IMR-90 (cell line): Measurements from ENCODE around the gene TMUB2. TPM values are rescaled to one million over a fixed set of nuclear protein-coding genes. Genes with fewer than 3 reads are reported as not detected.

Source experiments
- ATAC-seq: fragments of 200-7000 bp; cut with Tn5 transposase; 2 replicates; pipeline ENCODE4 v1.9.1; 2020; ENCODE audit warnings: low read depth, mild to moderate bottlenecking, moderate library complexity
- BruUV-seq: library from RNA; stranded (reverse); fragments of 400-500 nt; replicated peaks from 2 replicates; lab custom pipeline; 2021; lab: Mats Ljungman, UMichigan
- CTCF ChIA-PET: fragments of 300-600 bp; formaldehyde crosslinking; extraction: SDS; loops from one replicate; lab custom pipeline; 2021; ENCODE audit warnings: antibody characterized with exemption; lab: Yijun Ruan, JAX
- POLR2A ChIA-PET: fragments of 300-600 bp; sonication (Branson Sonifier 250); formaldehyde crosslinking; loops from one replicate; lab custom pipeline; 2022; ENCODE audit warnings: antibody characterized with exemption; ENCODE audit not compliant: unreplicated experiment; lab: Charles Lee
- DNase-seq: peaks from one replicate; pipeline ENCODE4 v3.0.0; 2013
- H2AFZ ChIP-seq: replicated peaks from 2 replicates; pipeline ENCODE3; 2013; ENCODE audit warnings: low read length, mild to moderate bottlenecking; ENCODE audit not compliant: poor library complexity
- H2AK5ac ChIP-seq: 2 replicates; pipeline ENCODE4 v1.6.1; 2013; ENCODE audit warnings: low read depth, low read length, inconsistent platforms
- H2AK9ac ChIP-seq: replicated peaks from 2 replicates; pipeline ENCODE3; 2013; ENCODE audit warnings: mild to moderate bottlenecking, low read depth, low read length, moderate library complexity; ENCODE audit not compliant: poor library complexity
- H2BK120ac ChIP-seq: 2 replicates; pipeline ENCODE4 v1.6.1; 2013; ENCODE audit warnings: low read depth, low read length, inconsistent platforms
- H2BK15ac ChIP-seq: 3 replicates; pipeline ENCODE4 v1.6.1; 2013; ENCODE audit warnings: low read depth, low read length, inconsistent platforms
- H2BK20ac ChIP-seq: 2 replicates; pipeline ENCODE4 v1.6.1; 2013; ENCODE audit warnings: low read depth, mild to moderate bottlenecking, inconsistent platforms, low read length, moderate library complexity
- H2BK5ac ChIP-seq: 2 replicates; pipeline ENCODE4 v1.6.1; 2013; ENCODE audit warnings: mild to moderate bottlenecking, low read depth, low read length, inconsistent platforms; ENCODE audit not compliant: poor library complexity, severe bottlenecking
- H3K14ac ChIP-seq: replicated peaks from 2 replicates; pipeline ENCODE4 v1.6.1; 2013; ENCODE audit warnings: low read depth, low read length, inconsistent platforms
- H3K18ac ChIP-seq: 2 replicates; pipeline ENCODE4 v1.6.1; 2013; ENCODE audit warnings: low read depth, low read length, control low read depth
- H3K23ac ChIP-seq: 2 replicates; pipeline ENCODE4 v1.6.1; 2013; ENCODE audit warnings: low read depth, low read length, inconsistent platforms
- H3K27ac ChIP-seq: 2 replicates; pipeline ENCODE4 v1.5.1; 2013; ENCODE audit warnings: mild to moderate bottlenecking, control low read depth, low read length; ENCODE audit not compliant: insufficient read depth
- H3K27me3 ChIP-seq: 2 replicates; pipeline ENCODE4 v1.6.1; 2013; ENCODE audit warnings: low read length; ENCODE audit not compliant: control insufficient read depth, insufficient read depth
- H3K36me3 ChIP-seq: 2 replicates; pipeline ENCODE4 v1.6.1; 2013; ENCODE audit warnings: low read length, mixed read lengths; ENCODE audit not compliant: control insufficient read depth, insufficient read depth
- H3K4ac ChIP-seq: 2 replicates; pipeline ENCODE4 v1.6.1; 2013; ENCODE audit warnings: low read depth, low read length, inconsistent platforms
- H3K4me1 ChIP-seq: 2 replicates; pipeline ENCODE4 v1.6.1; 2013; ENCODE audit warnings: low read length, mixed read lengths; ENCODE audit not compliant: control insufficient read depth, insufficient read depth
- H3K4me2 ChIP-seq: 2 replicates; pipeline ENCODE4 v1.6.1; 2013; ENCODE audit warnings: low read depth, mild to moderate bottlenecking, control low read depth, low read length, moderate library complexity
- H3K4me3 ChIP-seq: 2 replicates; pipeline ENCODE4 v1.5.1; 2013; ENCODE audit warnings: low read depth, mild to moderate bottlenecking, control low read depth, low read length, moderate library complexity; ENCODE audit not compliant: insufficient read depth
- H3K56ac ChIP-seq: 2 replicates; pipeline ENCODE4 v1.6.1; 2013; ENCODE audit warnings: low read length, inconsistent platforms; ENCODE audit not compliant: insufficient read depth; ENCODE audit errors: extremely low read depth
- H3K79me1 ChIP-seq, 2 experiments: 2 replicates each; pipeline ENCODE4 v1.6.1; 2013; ENCODE audit warnings: low read length in 2 of 2, inconsistent platforms in 1 of 2, low read depth in 1 of 2
- H3K9ac ChIP-seq: 2 replicates; pipeline ENCODE4 v1.6.1; 2013; ENCODE audit warnings: low read depth, low read length, control low read depth
- H3K9me1 ChIP-seq: 2 replicates; pipeline ENCODE4 v1.6.1; 2013; ENCODE audit warnings: low read length, inconsistent platforms; ENCODE audit not compliant: insufficient read depth
- H3K9me3 ChIP-seq: 2 replicates; pipeline ENCODE4 v1.6.1; 2013; ENCODE audit warnings: low read length; ENCODE audit not compliant: control insufficient read depth, insufficient read depth
- H4K20me1 ChIP-seq: 2 replicates; pipeline ENCODE4 v1.6.1; 2013; ENCODE audit warnings: low read length, inconsistent platforms; ENCODE audit not compliant: insufficient read depth
- H4K5ac ChIP-seq: 2 replicates; pipeline ENCODE4 v1.6.1; 2013; ENCODE audit warnings: mild to moderate bottlenecking, low read depth, low read length, control low read depth
- H4K8ac ChIP-seq, 2 experiments: 2 replicates each; pipeline ENCODE4 v1.6.1; 2013; ENCODE audit warnings: low read depth in 2 of 2, low read length in 2 of 2, control low read depth in 1 of 2, inconsistent platforms in 1 of 2
- H4K91ac ChIP-seq: 2 replicates; pipeline ENCODE4 v1.6.1; 2013; ENCODE audit warnings: low read depth, low read length, inconsistent platforms; ENCODE audit not compliant: insufficient read depth
- BHLHE40 ChIP-seq: fragments of 150-350 bp; IDR thresholded peaks from 2 replicates; pipeline ENCODE4 v1.6.1; 2016; ENCODE audit warnings: mild to moderate bottlenecking, low read depth, low read length
- CEBPB ChIP-seq: IDR thresholded peaks from 2 replicates; pipeline ENCODE4 v1.6.1; 2012; ENCODE audit warnings: low read depth, low read length, improper control_type of control experiment
- MAFK ChIP-seq: IDR thresholded peaks from 2 replicates; pipeline ENCODE4 v1.6.1; 2012; ENCODE audit warnings: low read depth, low read length, improper control_type of control experiment
- MAZ ChIP-seq: IDR thresholded peaks from 2 replicates; pipeline ENCODE4 v1.6.1; 2012; ENCODE audit warnings: low read depth, mild to moderate bottlenecking, low read length, improper control_type of control experiment, moderate library complexity, borderline replicate concordance
- MXI1 ChIP-seq: IDR thresholded peaks from 2 replicates; pipeline ENCODE4 v1.6.1; 2012; ENCODE audit warnings: low read depth, mild to moderate bottlenecking, low read length, moderate library complexity, borderline replicate concordance
- NFE2L2 ChIP-seq: fragments of 150-350 bp; IDR thresholded peaks from 2 replicates; pipeline ENCODE4 v1.6.1; 2016; ENCODE audit warnings: low read depth, mild to moderate bottlenecking, low read length
- RFX5 ChIP-seq: IDR thresholded peaks from 2 replicates; pipeline ENCODE4 v1.8.0; 2012; ENCODE audit warnings: low read depth, mild to moderate bottlenecking, low read length, moderate library complexity
- SMC3 ChIP-seq: fragments of 150-350 bp; IDR thresholded peaks from 2 replicates; pipeline ENCODE4 v1.6.1; 2016; ENCODE audit warnings: low read depth, mild to moderate bottlenecking, antibody characterized with exemption, low read length, moderate library complexity
- WGBS, 2 experiments: methylation state at CpG; one replicate each; pipeline versions ENCODE4 v1.1.5 to v1.1.7; 2013; ENCODE audit warnings: missing lambda C conversion rate in 2 of 2; ENCODE audit not compliant: insufficient read length in 1 of 2; ENCODE audit errors: extremely low coverage in 2 of 2; 5-methylcytosine and 5-hydroxymethylcytosine counted together
- dilution Hi-C: fragments of 300-500 bp; cut with HindIII; formaldehyde crosslinking; loops from one replicate; pipeline ENCODE4 v1.14.3; 2018; ENCODE audit warnings: low sequenced_read_pairs; ENCODE audit not compliant: unreplicated experiment
- in situ Hi-C: fragments of 300-500 bp; cut with MboI; formaldehyde crosslinking; loops from 3 replicates; pipeline ENCODE4 v1.14.3; 2019; ENCODE audit warnings: low sequenced_read_pairs, inconsistent platforms, mixed read lengths
- intact Hi-C: fragments of 100-400 bp; cut with micrococcal nuclease; formaldehyde crosslinking; loops from 2 replicates; pipeline ENCODE4 v1.10.0; 2022
- polyA plus RNA-seq, 3 experiments: library from polyadenylated mRNA; depleted of rRNA; stranded (reverse); fragments of >200 nt; gene quantifications; 2 replicates each; pipeline ENCODE4 v1.2.3, GENCODE V29; 2012; ENCODE audit warnings: low replicate concordance in 1 of 3
- total RNA-seq: library from RNA; depleted of rRNA; stranded (reverse); fragments of >200 nt; gene quantifications from 2 replicates; pipeline ENCODE4 v1.2.3, GENCODE V29; 2012
- TF ChIP-seq, protein P1 (sequence below): fragments of 150-350 bp; IDR thresholded peaks from 2 replicates; pipeline ENCODE4 v1.6.1; 2017; ENCODE audit warnings: mild to moderate bottlenecking, antibody characterized with exemption, low read length, low read depth
- TF ChIP-seq, protein P2 (sequence below): fragments of 150-350 bp; IDR thresholded peaks from 2 replicates; pipeline ENCODE4 v1.6.1; 2016; ENCODE audit warnings: low read depth, mild to moderate bottlenecking, low read length, moderate library complexity, borderline replicate concordance

TMUB2 gene
- total and polyA plus RNA-seq, 2 of the 4 experiments (the other 2 are of a cell fraction), result 16.5 to 42.5 TPM

DNA sequence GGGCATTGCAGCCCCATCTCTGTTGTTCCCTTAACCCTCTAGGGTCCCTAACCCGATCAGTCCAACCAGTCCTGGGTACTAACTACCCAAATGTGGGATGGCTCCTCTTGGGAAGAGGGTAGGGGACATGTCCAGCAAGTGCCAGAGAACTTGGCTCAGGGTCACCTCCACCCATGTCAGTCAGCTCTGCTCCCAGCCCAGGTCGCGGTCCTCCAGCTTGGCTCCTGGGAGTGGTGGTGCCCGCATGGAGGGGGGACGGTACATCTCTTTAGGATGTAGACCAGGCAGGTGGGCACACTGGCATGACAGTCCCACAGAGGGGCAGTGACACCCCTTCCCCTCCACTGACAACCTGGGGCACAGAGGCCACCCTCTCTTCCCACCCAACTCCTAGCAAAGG is 6.0 kb downstream of the TMUB2 start:
- H3K27me3 ChIP-seq, result no peaks in the 10 kb centered on the region
- H3K27ac ChIP-seq, result no peak overlapping the region
- peaks cover 70% of the 10 kb centered on the region for H3K36me3 ChIP-seq
- no peak overlapping the region for H2AK5ac ChIP-seq
- in situ Hi-C loops, result no loop called here
- H2AK9ac ChIP-seq, result no peak overlapping the region
- no peaks in the 10 kb centered on the region for H3K9me3 ChIP-seq
- DNase-seq (no peak), ATAC-seq (no peak)
- ChIA-PET CTCF (no interaction called here), POLR2A (no interaction called here)
- peaks cover 28 to 59% of the 10 kb centered on the region in 2 experiments for H3K79me1 ChIP-seq
- no peak overlapping the region for H2BK20ac ChIP-seq
- H3K4me3 ChIP-seq, result no peak overlapping the region
- H2AFZ ChIP-seq, result no peak overlapping the region
- no peak overlapping the region for H3K56ac ChIP-seq
- no peak overlapping the region for H3K18ac ChIP-seq
- no TSS peak for BruUV-seq
- H4K20me1 ChIP-seq, result no peaks in the 10 kb centered on the region
- peaks cover 2% of the 10 kb centered on the region; the same call in 1 of the 2 replicates for H3K4me1 ChIP-seq
- no peak overlapping the region for H3K9ac ChIP-seq
- dilution Hi-C loops, result no loop called here
- no peak for TF ChIP-seq NFE2L2
- TF ChIP-seq, protein P1, sequence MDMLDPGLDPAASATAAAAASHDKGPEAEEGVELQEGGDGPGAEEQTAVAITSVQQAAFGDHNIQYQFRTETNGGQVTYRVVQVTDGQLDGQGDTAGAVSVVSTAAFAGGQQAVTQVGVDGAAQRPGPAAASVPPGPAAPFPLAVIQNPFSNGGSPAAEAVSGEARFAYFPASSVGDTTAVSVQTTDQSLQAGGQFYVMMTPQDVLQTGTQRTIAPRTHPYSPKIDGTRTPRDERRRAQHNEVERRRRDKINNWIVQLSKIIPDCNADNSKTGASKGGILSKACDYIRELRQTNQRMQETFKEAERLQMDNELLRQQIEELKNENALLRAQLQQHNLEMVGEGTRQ, result no peak
- TF ChIP-seq SMC3, result no peak
- no peak for TF ChIP-seq BHLHE40
- no peak for TF ChIP-seq MAFK
- TF ChIP-seq, protein P2, sequence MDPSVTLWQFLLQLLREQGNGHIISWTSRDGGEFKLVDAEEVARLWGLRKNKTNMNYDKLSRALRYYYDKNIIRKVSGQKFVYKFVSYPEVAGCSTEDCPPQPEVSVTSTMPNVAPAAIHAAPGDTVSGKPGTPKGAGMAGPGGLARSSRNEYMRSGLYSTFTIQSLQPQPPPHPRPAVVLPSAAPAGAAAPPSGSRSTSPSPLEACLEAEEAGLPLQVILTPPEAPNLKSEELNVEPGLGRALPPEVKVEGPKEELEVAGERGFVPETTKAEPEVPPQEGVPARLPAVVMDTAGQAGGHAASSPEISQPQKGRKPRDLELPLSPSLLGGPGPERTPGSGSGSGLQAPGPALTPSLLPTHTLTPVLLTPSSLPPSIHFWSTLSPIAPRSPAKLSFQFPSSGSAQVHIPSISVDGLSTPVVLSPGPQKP, result no peak
- TF ChIP-seq RFX5, result no peak
- no peak for TF ChIP-seq MXI1
- no peak for TF ChIP-seq MAZ
- TF ChIP-seq CEBPB, result no peak
- intact Hi-C loops, result no loop called here
- H4K8ac ChIP-seq, result 0 out of 4 replicates have a peak overlapping the region, but pooled peaks of 1 of the 2 experiments have one; percentile 27
- H4K5ac ChIP-seq, result no peak overlapping the region
- no peak overlapping the region for H3K4ac ChIP-seq
- H2BK15ac ChIP-seq, result no peak overlapping the region
- no peak overlapping the region for H3K4me2 ChIP-seq
- no peak overlapping the region for H3K23ac ChIP-seq
- no peak overlapping the region for H2BK120ac ChIP-seq
- no peaks in the 10 kb centered on the region for H3K9me1 ChIP-seq
- no CpG with 5 or more reads among the region's 5 CpGs for WGBS, 2 experiments
- H3K14ac ChIP-seq, result no peak overlapping the region
- no peak overlapping the region for H2BK5ac ChIP-seq
- no peak overlapping the region for H4K91ac ChIP-seq
